HG03460 (cell line): Measurements from ENCODE around the gene AFAP1L2.
A peak's percentile ranks its signal among the peaks of the same experiment; 100 is the strongest.

ENCODE experiments used
- ATAC-seq: cut with Tn5 transposase; IDR thresholded peaks from one replicate; pipeline ENCODE4 v1.9.1; 2021; ENCODE audit not compliant: unreplicated experiment

The AFAP1L2 gene

GRCh38 chr10:114315566-114316420 is 88.5 kb downstream of the AFAP1L2 start:
- no peak for ATAC-seq

DNA sequence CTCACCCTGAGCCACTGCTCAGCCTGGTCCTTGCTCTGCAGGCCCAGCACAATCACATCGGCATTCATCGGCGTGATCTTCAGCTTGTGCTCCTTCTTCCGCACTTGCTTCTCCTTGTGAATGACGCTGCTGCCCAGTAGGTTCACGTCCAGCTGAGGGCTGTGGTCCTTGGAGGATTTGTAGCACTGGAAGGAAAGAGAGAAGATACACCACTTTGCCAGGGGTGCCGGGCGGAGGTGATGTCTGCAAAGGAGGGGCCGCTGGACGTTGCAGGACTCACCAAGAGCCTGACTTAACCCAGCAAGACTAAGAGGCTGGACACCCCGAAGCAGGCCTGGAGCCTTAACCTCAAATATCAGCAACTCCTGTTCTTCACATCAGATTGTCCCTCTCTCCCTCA is 90.4 kb downstream of the AFAP1L2 start:
- ATAC-seq: no peak

GRCh38 chr10:114313139-114313538 is 91.2 kb downstream of the AFAP1L2 start:
- no peak for ATAC-seq

DNA sequence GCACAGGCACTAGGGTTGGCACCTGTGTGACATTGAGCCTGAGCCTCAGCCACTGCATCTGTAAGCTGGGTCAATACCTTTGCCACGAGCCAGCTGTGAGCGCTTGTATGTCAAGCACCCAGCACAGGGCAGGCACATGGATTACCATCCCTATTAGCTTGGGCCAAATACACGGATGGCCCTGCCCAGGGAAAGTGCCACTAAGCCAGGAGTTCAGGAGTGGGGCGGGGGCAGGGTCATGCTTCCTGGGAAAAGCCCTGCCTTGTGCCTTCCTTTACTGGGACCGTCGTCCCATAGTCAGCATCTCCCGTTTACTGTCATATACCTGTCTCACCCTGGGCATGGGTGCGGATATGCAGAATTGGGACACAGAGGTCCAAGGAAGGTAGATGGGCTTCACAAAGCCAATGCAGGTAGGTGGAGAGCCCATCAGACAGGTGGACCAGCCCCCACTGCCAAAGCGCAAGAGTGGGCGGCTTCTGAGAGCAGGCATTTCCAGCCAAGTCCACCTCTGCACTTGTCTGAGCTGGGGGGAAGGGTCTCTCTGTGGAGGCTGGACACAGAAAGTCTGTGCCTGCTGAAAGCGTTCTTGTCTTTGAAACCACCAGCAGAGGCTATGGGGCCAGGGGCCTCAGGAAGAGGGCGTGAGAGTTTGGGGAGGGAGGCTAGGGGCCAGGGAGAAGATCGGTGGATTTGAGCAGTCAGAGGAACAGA is 92.6 kb downstream of the AFAP1L2 start:
- ATAC-seq: no peak

GRCh38 chr10:114311023-114311422 is 93.3 kb downstream of the AFAP1L2 start:
- no peak for ATAC-seq

- no peak for ATAC-seq
Observed at GRCh38 chr10:114310346-114310745, 94.0 kb downstream of the AFAP1L2 start.

GRCh38 chr10:114309364-114309651 is 95.0 kb downstream of the AFAP1L2 start:
- ATAC-seq: no peak

DNA sequence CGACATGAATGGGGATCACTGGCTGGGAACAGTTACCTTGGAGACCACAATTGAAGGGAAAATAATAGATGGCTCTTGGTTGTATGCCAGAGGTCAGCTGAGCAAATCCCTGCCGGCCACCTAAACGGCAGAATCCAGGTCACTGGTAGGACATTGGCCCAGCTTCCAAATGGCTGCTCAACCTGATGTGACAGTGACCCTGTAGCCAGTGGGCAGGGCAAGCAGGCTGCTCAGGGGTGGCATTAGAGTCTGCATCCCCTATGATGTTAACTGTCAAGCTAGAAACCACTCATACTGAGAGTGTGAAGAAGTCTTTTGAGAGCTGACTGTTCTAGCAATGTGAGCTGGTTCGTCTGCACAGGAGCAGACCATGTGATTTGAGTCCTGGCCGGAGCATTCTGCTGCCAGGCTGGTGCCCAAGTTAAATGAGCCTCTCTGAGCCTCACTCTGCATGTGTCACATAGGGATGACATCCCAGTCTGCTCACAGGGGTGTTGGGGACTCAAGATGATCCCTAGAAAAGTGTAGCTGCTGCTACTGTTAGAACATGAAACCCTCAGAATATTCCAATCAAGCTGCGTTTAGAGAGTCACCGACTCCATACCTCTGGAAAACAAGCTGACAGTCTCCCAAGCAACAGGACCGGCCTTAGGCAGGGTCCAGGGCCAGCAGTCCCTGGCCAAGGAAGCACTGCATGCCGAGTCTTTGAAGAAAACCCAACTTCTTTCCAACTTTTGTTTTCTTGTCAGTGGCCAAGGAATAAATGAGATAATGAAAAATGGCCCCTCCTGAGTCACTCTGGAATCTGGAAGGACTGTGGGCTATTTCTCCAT is 95.6 kb downstream of the AFAP1L2 start:
- no peak for ATAC-seq

- ATAC-seq: no peak
Observed at GRCh38 chr10:114307731-114308130, 96.6 kb downstream of the AFAP1L2 start.

DNA sequence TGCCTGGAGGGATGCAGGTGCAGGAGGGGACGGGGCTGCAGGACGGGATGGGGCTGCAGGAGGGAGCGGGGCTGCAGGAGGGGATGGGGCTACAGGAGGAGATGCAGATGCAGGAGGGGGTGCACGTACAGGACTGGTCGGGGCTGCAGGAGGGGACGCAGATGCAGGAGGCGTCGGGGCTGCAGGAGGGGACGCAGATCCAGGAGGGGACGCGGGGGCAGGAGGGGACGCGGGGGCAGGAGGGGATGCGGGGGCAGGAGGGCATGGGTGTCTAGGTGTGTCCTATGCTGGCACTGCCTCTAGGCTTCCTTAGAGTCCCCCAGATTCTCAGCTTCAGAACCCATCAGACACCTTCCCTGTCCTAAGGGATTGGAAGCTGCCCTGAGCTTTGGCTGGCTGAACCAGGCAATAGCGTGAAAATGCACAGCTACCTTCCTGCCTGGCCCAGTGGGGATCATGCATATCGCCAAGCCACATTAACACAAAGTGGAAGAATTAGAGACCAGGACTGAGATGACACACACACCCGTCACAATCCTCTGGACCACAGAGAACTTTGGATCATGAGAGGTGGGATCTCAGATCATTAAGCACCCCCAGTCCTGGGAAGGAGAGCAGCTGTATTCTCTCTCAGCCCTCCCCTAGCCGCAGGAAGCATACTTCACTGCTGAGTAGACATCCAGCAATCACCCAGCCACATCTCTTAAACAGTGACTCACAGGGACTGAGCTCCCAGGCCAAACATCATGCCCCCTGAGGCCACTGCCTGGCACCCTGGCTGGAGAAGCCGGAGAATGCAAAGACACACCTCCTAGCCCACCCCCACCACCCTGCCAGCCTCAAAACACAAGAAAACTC is 98.0 kb downstream of the AFAP1L2 start:
- no peak for ATAC-seq

DNA sequence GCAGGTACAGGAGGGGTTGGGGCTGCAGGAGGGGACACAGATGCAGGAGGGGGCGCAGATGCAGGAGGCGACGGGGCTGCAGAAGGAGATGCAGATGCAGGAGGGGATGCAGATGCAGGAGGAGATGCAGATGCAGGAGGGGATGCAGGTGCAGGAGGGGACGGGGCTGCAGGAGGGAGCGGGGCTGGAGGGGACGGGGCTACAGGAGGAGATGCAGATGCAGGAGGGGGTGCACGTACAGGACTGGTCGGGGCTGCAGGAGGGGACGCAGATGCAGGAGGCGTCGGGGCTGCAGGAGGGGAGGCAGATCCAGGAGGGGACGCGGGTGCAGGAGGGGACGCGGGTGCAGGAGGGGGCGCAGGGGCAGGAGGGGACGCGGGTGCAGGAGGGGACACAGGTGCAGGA is 98.8 kb downstream of the AFAP1L2 start:
- ATAC-seq: no peak

GRCh38 chr10:114304571-114305421 is 99.5 kb downstream of the AFAP1L2 start:
- ATAC-seq: peak; percentile 63

GRCh38 chr10:114304017-114304570 is 100.2 kb downstream of the AFAP1L2 start:
- ATAC-seq: peak; percentile 88

DNA sequence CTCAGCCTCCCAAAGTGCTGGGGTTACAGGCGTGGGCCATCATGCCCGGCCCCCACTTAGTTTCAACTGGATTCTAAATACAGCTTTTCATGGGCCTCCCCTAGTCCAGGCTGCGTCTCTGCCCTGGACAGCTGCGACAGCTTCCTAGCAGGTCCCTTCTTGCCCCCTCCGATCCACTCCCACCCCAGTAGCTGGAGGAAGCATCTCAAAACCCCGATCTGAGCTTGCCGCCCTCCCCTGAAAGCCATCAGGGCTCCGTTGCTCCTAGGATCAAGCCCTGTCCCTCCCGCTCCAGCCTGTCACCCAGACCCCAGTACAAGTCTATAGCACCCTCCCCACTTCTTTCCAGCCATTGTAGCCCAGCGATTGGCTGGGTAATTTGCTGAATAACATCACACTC is 100.7 kb downstream of the AFAP1L2 start:
- ATAC-seq: no peak

GRCh38 chr10:114301951-114302710 is 102.2 kb downstream of the AFAP1L2 start:
- ATAC-seq: no peak

DNA sequence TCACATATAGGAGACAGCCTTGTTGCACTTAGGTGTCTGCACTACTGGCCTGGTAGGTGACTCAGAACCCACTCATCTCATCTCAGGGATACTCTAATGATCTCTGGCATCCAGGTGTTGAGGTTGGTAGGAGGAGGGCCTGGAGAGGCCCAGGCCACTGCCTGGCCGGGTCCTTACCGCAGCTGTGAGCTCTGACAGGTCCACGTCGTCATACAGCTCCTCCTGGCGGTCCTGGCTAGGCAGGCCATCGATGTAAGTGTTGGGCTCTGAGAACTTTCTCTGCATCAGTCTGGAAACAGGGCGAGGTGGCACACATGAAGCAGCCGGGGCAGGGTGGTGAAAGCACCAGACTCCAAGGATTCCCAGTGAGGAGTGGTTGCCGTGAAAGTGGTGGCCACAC is 103.1 kb downstream of the AFAP1L2 start:
- no peak for ATAC-seq

- no peak for ATAC-seq
Observed at GRCh38 chr10:114300036-114300645, 104.2 kb downstream of the AFAP1L2 start.

DNA sequence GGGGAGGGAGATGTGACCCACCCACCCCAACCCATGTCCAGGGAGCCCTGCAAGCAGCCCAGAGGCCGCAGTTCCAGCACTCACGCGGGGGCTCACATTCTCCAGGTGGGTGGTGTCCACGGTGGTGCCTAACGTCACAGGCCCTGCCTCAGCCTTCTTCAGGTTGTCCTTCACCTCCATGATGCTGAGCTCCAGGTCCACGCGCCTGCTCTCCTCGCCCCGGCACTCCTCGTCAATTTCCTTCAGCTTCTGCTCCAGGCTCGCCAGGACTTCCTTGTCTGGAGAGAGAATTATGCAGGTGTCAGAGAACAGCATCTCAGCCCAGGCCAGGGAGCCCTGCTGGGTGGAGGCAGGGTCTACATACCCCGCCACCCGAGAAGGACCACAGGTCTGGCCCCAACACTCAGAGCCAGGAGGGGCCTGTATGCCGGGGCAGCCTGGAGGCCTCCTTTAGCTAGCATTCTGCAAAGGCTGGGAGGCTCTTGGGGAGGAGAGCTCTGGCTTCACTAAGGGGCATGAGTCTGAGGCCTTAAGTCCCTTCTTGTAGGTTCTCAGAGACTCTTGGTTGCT is 107.1 kb downstream of the AFAP1L2 start:
- no peak for ATAC-seq
